Glomerular visceral epithelial cell (primary cell): ENCODE data around the gene C12orf76.
"Not testable (repeated sequence)": the region's sequence is repeated elsewhere in the genome, so short reads cannot be mapped to it uniquely, and the experiment has no call there.

ENCODE experiments used
- DNase-seq: peaks from one replicate; pipeline ENCODE4 v3.0.0-alpha.2; 2016; ENCODE audit errors: extremely low spot score

C12orf76 gene

DNA sequence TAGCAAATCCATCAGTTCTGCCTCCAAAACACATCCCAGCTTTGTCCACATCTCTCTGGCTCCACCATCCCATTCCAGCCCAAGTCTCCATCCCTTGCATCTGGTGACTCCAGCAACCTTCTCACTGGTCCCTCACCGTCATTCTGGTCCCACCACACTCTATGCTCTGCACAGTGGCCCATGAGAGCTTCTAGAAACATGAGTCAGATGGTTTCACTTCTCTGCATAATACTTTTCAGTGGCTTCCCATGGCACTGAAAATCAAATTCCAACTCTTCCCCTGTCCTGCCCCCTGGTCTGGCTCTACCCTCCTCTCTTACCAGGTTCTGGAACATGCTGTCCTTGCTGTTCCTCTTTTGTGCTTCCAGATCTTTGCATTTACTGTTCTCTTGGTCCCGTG lies 17.2 kb upstream of the C12orf76 start:
- DNase-seq, result no peak

DNA sequence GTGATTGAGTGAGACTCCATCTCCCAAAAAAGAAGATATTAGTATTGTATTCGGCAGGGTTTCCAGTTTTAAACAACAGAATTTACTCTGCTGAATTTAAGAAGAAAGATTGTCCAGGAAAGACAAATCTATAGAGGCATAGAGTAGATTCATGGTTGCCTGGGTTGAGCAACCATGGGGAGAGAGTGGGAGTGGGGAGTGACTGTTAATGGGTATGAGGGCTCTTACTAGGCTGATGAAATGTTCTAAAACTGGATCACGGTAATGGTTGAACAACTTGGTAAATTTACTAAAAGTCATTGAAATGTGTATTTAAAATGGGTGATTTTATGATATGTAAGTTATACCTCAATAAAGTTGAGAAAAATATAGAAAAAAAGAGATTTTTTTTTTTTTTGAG lies 13.9 kb upstream of the C12orf76 start:
- DNase-seq, result no peak

DNA sequence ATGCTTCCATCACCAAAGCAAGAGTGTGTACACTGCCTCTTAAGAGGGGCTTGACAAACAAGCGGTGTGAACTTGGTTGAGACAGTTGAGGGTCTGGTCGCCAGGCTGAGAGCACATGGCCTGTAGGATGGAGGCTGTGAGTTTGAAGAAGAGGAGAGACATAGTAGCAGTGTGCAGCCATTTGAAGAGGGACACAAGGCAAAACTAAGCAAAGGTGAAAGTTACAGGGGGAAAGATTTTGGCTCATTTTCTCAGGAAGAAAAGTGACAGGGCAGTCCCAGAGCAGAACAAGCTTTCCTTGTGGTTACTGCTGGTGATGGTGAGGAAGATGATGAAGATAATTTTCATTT lies 11.3 kb upstream of the C12orf76 start:
- no peak for DNase-seq

DNA sequence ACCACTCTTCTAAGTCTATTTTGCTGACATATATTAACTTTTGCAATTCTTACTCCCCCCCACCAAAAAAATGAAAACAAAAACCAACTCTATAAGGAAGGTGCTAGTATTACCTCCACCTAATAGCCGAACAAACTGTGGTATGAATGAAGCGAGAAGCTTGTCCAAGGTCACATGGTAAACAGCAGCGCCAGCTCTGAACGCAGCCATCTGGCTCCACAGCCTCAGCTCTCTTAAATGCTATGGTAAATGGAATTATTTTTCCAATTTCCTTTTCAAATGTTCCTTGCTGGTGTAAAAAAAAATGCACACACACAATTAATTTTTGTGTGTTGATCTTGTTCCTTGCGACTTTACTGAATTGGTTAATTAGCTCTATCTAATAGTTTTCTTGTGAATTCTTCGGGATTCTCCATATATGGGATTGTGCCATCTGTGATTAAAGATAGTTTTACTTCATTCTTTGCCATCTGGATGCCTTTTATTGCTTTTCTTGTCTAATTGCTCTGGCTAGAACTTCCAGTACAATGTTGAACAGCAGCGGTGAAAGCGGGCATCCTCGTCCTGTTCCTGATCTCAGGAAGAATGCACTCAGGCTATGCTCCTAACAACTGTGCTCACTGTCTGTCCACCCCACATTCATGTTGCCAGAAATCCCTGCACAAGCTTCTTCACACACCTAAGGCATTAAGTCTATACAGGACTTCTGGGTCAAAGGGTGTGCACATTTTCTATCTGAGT lies 10.7 kb upstream of the C12orf76 start:
- DNase-seq, result no peak

DNA sequence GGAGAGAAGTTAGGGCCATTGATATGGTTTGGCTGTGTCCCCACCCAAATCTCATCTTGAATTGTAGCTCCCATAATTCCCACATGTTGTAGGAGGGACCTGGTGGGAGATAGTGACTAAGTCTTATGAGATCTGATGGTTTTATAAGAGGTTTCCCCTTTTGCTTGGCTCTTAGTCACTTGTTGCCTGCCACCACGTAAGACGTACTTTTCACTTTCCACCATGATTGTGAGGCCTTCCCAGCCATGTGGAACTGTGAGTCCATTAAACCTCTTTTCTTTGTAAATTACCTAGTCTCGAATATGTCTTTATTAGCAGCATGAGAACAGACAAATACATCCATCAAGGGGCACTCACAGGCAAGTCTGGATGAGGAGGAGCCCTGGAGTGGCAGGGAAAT lies 8.3 kb upstream of the C12orf76 start:
- DNase-seq, result not testable (repeated sequence)

DNA sequence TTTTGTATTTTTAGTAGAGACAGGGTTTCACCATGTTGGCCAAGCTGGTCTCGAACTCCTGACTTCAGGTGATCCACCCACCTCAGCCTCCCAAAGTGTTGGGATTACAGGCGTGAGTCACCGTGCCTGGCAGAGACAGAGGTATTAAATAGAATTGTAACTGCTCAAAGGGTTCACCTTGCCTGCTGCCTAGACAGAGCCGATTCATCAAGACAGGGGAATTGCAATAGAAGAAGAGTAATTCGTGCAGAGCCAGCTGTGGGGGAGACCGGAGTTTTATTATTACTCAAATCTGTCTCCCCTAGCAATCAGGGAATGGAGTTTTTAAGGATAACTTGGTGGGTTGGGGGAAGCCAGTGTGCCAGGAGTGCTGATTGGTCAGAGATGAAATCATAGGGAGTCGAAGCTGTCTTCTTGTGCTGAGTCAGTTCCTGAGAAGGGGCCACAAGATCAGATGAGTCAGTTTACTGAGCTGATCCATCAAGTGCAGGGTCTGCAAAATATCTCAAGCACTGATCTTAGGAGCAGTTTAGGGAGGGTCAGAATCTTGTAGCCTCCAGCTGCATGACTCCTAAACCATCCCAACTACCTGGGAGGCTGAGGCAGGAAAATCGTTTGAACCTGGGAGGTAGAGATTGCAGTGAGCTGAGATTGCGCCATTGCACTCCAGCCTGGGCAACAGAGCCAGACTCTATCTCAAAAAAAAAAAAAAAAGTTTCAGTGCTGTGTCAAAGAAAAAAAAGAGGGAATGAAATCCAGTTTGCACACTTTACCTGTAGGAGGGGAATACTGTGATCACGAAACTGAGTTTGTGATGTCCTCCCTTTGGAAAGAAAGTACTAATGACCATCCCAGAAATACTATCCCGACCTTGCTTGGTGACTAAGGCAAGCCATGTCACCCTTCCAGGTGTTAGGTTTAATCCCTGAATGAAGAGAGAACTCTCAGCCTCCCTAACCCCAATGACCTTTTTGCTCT lies 7.3 kb upstream of the C12orf76 start:
- DNase-seq, result peak; percentile 85

DNA sequence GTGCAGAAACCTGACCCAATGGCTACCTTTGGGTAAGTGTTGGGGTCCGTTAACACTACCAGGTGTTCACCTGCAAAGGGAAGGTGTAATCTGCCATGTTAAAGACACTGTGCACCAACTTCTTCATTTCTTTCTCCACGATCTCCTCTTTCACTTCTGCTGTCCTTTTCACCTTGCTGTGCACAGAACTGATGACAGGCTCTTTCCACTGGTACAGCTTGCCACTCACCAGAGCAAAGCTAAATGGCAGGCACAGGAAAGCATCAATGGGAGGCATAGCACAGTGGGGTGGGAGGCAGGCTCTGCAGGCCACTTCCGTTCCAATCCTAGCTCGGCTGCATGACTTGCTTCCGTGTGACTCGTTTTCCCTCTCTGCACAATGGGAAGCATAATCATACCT lies 2.6 kb upstream of the C12orf76 start:
- no peak for DNase-seq

DNA sequence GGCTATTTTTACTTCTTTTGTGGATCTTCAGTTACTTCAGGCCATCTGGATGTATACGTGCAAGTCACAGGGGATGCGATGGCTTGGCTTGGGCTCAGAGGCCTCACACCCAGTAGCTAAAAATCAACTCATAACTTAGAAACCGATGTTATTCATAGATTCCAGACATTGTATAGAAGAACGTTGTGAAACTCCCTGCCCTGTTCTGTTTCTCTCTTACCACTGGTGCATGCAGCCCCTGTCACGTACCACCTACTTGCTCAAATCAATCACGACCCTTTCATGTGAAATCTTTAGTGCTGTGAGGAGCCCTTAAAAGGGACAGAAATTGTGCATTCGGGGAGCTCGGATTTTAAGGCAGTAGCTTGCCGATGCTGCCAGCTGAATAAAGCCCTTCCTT lies 1.3 kb upstream of the C12orf76 start:
- DNase-seq, result not testable (repeated sequence)

DNA sequence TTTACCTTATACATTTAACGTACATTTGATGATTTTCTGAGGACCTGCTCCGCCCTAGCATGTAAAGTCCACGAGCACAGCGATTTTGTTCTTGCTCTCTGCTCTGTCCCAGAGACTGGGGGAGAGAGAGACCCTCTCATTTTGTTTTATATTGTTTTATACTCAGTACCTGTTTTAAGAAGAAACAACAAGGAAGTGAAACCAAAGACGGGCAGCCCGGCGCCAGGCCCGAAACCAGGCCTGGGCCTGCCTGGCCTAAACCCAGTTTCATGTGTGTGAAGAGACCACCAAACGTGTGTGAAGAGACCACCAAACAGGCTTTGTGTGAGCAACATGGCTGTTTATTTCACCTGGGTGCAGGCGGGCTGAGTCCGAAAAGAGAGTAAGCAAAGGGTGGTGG lies 712 bp upstream of the C12orf76 start:
- DNase-seq, result not testable (repeated sequence)

DNA sequence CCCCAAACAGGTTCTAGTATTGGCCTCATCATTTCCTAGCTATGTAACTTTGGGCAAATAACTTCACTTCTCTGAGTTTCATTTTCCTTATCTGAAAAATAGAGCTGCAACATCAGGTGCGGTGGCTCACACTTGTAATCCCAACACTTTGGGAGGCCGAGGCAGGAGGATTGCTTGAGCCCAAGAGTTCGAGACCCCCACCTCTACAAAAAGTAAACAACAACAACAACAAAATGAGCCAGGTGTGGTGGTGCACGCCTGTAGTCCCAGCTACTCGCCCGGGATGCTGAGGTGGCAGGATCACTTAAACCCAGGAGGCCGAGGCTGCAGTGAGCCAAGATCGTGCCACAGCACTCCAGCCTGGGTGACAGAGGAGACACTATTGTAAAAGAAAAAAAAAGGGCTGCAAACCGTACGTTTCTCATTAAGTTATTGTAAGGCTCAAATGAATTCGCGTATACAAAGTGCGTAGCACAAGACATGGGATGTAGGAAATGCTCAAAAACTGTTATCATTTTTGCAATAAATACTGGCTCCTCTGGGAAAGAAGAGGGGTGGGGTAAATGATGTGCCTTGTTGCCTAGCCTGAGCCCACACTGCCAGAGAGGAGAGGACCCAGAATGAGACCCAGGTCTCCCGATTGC lies 903 bp downstream of the C12orf76 start:
- DNase-seq, result no peak

DNA sequence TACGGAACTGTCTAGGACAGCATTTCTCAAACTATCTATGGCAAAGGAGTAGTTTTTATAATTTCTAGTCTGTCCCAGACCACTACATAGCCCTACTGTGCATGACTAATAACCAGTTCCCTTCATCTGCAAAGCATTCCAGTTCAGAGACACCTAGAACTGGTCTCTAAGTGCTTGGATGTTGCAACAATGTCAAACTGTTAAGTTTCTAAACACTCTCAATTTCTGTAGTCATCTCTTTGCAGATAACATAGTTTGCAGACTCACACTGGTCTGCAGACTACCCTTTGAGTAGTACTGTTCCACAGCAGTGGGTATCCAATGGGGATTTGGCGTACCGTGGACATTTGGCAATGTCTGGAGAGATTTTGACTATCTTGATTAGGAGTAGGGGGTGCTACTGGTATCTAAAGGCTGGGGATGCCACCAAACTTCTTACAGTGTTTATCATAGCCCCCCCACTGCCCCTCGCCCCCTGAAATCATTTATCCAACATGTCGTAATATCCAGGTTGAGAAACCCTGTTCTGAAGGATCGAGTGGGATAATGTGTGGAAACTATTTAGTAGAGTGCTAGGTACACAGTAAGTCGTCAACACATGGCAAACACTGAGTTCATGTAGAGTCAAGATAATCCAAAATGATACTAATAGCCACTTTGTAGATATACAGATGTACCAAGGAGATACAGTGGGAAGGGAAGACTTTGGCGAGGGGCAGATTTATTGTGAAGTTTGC lies 1.7 kb downstream of the C12orf76 start:
- no peak for DNase-seq

DNA sequence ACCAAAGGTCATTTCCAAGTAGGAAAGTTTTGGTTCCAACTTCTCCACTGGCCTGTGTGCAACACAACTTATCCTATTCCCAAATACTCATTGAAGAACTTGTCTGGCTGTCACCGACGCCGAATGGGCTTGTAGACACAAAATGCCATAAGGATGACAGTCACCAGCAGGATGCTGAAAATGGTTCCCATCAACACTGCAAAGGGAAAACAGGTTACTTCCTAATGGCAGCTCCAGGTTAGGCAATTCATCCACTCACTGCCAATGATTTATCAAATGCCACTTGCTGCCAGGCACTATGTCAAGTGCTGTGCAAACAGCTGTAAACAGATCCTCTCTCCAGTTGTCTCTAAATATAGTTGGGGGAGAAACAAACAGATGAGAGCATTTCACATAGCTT lies 6.1 kb downstream of the C12orf76 start:
- no peak for DNase-seq

DNA sequence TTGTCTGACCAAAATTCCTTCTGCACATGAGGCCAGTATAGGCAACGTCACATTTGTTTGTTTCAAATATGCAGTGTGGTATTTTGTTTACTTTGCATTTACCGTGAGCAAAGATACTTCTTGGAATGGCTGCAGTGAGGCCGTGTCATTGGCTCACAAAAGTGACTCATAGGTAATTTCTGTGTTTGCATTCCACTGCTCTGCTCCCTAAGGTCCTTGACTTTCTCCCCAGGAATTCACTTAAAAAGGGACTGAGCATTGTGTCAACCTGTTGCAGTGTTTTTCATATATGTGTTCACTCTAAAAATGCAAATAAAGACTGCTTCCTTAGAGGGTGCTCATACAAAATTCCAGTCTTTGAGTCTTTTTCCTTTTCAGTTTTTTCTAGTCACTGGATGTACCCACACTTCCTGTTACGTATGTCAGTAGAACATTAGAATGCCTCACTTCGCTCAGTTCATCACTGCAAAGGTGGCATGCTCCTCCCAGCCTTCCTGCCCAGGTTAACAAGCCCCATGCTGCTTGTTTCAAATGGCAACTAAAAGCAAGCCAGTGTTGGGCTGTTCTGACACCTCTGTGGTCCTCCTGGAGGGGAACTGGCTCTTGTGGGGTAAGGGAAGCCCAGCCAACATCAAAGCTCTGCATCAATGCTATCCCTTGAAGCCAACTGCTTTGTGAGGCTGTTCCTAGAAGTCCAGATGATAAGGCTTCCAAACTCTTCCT lies 9.1 kb downstream of the C12orf76 start:
- peak; percentile 65 for DNase-seq

DNA sequence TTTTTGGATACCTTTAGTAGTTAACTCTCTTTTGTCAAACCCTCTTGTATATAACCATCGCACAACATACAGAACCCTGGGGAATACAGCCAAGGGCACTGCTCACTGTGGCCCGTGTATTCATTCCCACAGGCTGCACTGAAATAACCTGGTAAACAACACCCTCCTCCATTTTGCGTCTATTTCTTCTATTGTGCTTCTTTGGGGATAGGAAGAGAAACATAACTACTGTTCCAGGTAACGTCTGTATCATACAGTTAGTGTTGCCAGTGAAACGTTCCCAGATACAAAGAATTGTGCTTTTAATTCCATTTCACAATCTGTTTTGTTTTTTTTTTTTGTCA lies 9.6 kb downstream of the C12orf76 start:
- no peak for DNase-seq

DNA sequence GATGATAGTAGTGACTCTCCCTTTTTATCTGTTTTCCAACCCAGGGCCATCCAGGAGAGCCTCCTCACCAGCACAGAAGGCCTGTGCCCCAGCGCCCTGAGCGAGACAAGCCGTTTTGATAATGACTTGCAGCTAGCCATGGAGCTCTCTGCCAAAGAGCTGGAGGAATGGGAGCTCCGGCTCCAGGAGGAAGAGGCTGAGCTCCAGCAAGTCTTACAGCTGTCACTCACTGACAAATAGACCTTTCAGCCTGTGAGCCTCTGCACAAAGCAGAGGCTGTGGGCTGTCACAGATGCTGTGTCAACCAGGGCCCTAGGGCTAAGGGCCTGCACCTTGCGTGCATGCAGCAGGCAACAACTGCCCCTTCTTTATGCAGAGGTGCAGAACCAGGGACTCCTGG lies 11.0 kb downstream of the C12orf76 start:
- DNase-seq, result no peak

DNA sequence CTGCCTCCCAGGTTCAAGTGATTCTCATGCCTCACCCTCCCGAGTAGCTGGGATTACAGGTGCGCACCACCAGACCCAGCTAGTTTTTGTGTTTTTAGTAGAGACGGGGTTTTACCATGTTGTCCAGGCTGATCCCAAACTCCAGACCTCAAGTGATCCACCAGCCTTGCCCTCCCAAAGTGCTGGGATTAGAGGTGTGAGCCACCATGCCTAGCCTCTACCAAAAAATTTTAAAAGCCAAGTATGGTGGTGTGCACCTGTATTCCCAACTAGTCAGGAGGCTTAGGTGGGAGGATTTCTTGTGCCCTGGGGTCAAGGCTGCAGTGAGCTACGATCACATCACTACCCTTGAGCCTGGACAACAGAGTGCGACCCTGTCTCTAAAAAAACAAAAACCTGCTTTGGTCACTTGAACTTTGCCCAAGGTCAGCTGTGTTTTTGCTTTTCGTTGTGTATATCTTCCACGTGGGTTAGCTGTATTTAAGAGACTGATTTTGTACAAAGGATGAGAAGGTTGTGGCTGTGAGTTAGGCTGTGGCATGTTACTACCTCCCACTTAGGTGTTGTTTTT lies 12.7 kb downstream of the C12orf76 start:
- DNase-seq, result no peak

DNA sequence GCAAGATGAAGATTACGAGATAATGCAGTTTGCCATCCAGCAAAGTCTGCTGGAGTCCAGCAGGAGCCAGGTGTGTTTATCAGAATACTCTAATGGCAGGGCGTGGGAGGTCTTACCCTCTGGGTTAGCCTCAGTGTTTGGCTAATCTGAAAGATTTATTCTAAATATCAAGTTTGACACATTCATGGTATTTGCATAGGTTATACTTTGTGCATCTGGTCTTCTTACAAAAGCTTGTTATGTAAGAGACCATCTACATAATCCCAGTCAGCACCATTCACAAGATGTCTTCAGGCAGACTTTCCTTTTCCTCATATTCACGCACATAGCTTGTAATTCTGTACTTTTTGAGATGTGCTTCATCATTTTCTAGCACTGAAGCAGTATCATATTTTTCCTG lies 14.4 kb downstream of the C12orf76 start:
- DNase-seq, result no peak

DNA sequence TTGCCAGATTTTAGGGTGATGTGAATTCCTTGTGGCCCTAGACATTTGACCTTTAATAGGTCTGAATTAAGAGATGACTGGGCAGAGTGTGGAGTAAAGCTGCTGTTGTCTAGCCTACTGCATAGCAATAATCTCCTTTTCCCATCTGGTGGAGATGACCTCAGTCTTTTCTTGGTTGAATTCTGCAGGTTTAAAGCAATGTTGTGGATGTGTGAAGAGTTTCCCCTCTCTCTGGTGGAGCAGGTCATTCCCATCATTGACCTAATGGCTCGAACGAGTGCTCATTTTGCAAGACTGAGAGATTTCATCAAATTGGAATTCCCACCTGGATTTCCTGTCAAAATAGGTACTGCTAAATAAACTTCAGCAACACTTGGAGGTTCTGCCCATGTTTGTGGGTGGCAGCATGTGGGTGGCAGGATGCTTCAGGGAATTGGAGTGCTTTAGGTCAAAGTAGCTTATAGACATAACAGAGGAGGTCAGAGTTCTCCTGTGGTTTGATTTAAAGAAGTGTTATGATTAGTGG lies 19.0 kb downstream of the C12orf76 start:
- DNase-seq, result no peak

DNA sequence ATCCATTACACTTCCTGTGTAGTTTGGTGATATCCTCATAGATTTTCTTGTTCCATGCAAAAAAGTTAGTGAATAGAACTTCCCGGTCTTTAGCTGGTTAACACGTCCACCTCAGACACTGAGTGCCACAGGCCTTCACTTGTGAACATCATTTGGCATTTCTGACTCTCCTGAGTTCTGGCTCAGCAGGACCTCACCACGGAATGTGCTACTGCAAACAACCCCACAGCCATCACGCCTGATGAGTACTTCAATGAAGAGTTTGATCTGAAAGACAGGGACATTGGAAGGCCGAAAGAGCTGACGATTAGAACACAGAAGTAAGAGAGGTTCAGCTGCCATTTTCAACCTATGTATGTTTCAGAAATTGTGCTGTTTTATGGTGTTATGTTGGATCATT lies 20.0 kb downstream of the C12orf76 start:
- DNase-seq, result no peak

DNA sequence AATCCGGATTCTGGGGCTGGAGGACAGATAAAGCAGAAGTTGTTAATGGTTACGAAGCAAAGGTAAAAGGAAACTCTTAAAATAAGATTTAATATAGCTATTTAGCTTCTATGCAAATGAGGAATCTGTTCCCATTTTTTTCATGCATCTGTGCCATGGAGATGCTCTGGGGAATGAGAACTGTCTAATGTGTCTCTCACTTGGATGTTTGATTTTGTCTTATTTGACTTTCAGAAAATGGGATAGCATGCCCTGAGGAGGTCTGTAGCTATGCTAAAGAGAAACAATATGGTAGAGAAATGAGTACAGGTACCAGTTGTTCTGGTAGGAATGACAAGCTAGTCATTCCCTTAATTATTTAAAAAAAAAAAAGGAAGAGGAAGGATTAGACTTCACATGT lies 24.3 kb downstream of the C12orf76 start:
- DNase-seq, result no peak
